ENCODE measurements around the gene MED16. TPM values are rescaled to one million over a fixed set of nuclear protein-coding genes. Genes with fewer than 3 reads are reported as not detected.

The MED16 gene
- total and polyA plus RNA-seq, 2 of the 13 experiments (the other 11 are each of a cell fraction or from before 2014, with no cell fraction given): 13.3 to 14.8 TPM

GRCh38 chr19:924553-925086 lies 31.6 kb upstream of the MED16 start:
- H3K9ac ChIP-seq (ENCODE audit: insufficient read depth, low read depth, low read length): peak overlapping the region; percentile 98
- TF ChIP-seq EEA1 (CRISPR knock-in tag; IDR thresholded peaks at IDR 0.05; ENCODE audit: borderline replicate concordance) (no peak), REXO4 (CRISPR knock-in tag; IDR thresholded peaks at IDR 0.05; ENCODE audit: borderline replicate concordance) (no peak), ZNF30 (CRISPR knock-in tag; IDR thresholded peaks at IDR 0.05) (no peak), KLF6 (CRISPR knock-in tag; IDR thresholded peaks at IDR 0.05) (no peak), KDM3A (CRISPR knock-in tag; IDR thresholded peaks at IDR 0.05; ENCODE audit: low read depth) (0 out of 2 replicates have a peak, but pooled peaks have one; percentile 34), HNRNPL (IDR thresholded peaks at IDR 0.05; ENCODE audit: low read depth, low read length) (no peak), NFKB2 (CRISPR knock-in tag; IDR thresholded peaks at IDR 0.05; ENCODE audit: borderline replicate concordance) (no peak), THRA (CRISPR knock-in tag; IDR thresholded peaks at IDR 0.05; ENCODE audit: borderline replicate concordance) (0 out of 2 replicates have a peak, but pooled peaks have one; percentile 15), ZNF530 (CRISPR knock-in tag; IDR thresholded peaks at IDR 0.05; ENCODE audit: low read depth) (no peak), RFXANK (CRISPR knock-in tag; IDR thresholded peaks at IDR 0.05) (no peak), POGK (CRISPR knock-in tag; conservative IDR thresholded peaks at IDR 0.05) (peak; percentile 76; the same call in 1 of the 2 replicates), ZNF292 (CRISPR knock-in tag; IDR thresholded peaks at IDR 0.05; ENCODE audit: borderline replicate concordance, low read depth) (no peak), RELA (CRISPR knock-in tag; IDR thresholded peaks at IDR 0.05) (no peak), GATAD1 (CRISPR knock-in tag; IDR thresholded peaks at IDR 0.05) (no peak), RBAK (CRISPR knock-in tag; IDR thresholded peaks at IDR 0.05) (no peak), ZNF451 (CRISPR knock-in tag; IDR thresholded peaks at IDR 0.05) (no peak), KLF15 (CRISPR knock-in tag; IDR thresholded peaks at IDR 0.05; ENCODE audit: borderline replicate concordance) (no peak), MLLT10 (CRISPR knock-in tag; IDR thresholded peaks at IDR 0.05) (no peak), ZNF552 (CRISPR knock-in tag; IDR thresholded peaks at IDR 0.05; ENCODE audit: borderline replicate concordance) (0 out of 2 replicates have a peak, but pooled peaks have one; percentile 26), ZNF788 (CRISPR knock-in tag; IDR thresholded peaks at IDR 0.05; ENCODE audit: borderline replicate concordance) (peak; percentile 19; the same call in 1 of the 2 replicates), CEBPG (CRISPR knock-in tag; IDR thresholded peaks at IDR 0.05) (no peak), STAT5B (CRISPR knock-in tag; IDR thresholded peaks at IDR 0.05) (no peak), ZC3H13 (CRISPR knock-in tag; IDR thresholded peaks at IDR 0.05) (peak; percentile 77; the same call in 1 of the 2 replicates)

More at GRCh38 chr19:924553-925086, 31.6 kb upstream of the MED16 start:
- Histone ChIP-seq H3K79me2 (ENCODE audit: insufficient read depth, low read length) (peaks cover 43% of the 10 kb centered on the region), H3K4me2 (ENCODE audit: low read depth, low read length) (peak overlapping the region; percentile 85), H3K36me3 (replicated peaks in 1 of 2; ENCODE audit: control insufficient read depth in 1 of 2, insufficient read depth in 2 of 2, low read length in 2 of 2) (peaks cover 1 to 11% of the 10 kb centered on the region in 2 experiments; a peak in 3 of 5 replicates), H3K27me3 (ENCODE audit: control insufficient read depth in 1 of 2, insufficient read depth in 2 of 2, low read length in 2 of 2) (no peaks in the 10 kb centered on the region), H3K9me3 (ENCODE audit: low read length) (no peaks in the 10 kb centered on the region), H3K4me3 (replicated peaks in 1 of 3; ENCODE audit: insufficient read depth in 1 of 3, low read depth in 2 of 3, low read length in 3 of 3) (peak overlapping the region; percentile 88 to 98 (median 96)), H3K4me1 (ENCODE audit: insufficient read depth, low read length) (peaks cover 34% of the 10 kb centered on the region), H3K27ac (ENCODE audit: extremely low read length, insufficient read depth, low read length) (peak overlapping the region; percentile 92), H4K20me1 (ENCODE audit: insufficient read depth, low read length) (peaks cover 10% of the 10 kb centered on the region; the same call in 1 of the 2 replicates), H2AFZ (ENCODE audit: low read length) (no peak overlapping the region)
- POLR2A ChIA-PET: interaction anchor here (0.6 to 4.6 kb wide), 9 partner anchors 11 to 58 kb away, joined by 3 to 61 read pairs (median 5); partner anchors contain the start of gene WDR18
- no TSS peak for BruUV-seq (replicated peaks)
- DNase-seq (ENCODE audit: low spot score) (peak; percentile 41), ATAC-seq (peak; percentile 6), FAIRE-seq (no peak)
- intact Hi-C loops (cut with micrococcal nuclease; ENCODE audit: unreplicated experiment): loop anchor here (10.0 kb wide), 1 partner anchor 260 kb away; the partner anchor contains the start of gene RNF126
- in situ Hi-C loops (cut with HindIII; ENCODE audit: extremely low pct_ligation_motif_present, low pct_unique_long_range_greater_than_20kb): loop anchor here (5.0 kb wide), 3 partner anchors 38 to 152 kb away; partner anchors contain the start of gene WDR18
- CTCF ChIA-PET (ENCODE audit: low intra/inter-chr PET ratio, low total read pairs): interaction anchor here (3.5 kb wide), 1 partner anchor 58 kb away, joined by 14 read pairs; the partner anchor contains the start of gene WDR18
- 0% methylated on average over 3 of the region's 31 CpGs for WGBS (ENCODE audit: low lambda C conversion rate)
